ENCODE results near the gene MAP4K4. TPM values are rescaled to one million over a fixed set of nuclear protein-coding genes. Genes with fewer than 3 reads are reported as not detected.

Gene MAP4K4
- total RNA-seq, 4 donors from 2014 or later = 29.6 to 56.6 (median 38.2) TPM

DNA sequence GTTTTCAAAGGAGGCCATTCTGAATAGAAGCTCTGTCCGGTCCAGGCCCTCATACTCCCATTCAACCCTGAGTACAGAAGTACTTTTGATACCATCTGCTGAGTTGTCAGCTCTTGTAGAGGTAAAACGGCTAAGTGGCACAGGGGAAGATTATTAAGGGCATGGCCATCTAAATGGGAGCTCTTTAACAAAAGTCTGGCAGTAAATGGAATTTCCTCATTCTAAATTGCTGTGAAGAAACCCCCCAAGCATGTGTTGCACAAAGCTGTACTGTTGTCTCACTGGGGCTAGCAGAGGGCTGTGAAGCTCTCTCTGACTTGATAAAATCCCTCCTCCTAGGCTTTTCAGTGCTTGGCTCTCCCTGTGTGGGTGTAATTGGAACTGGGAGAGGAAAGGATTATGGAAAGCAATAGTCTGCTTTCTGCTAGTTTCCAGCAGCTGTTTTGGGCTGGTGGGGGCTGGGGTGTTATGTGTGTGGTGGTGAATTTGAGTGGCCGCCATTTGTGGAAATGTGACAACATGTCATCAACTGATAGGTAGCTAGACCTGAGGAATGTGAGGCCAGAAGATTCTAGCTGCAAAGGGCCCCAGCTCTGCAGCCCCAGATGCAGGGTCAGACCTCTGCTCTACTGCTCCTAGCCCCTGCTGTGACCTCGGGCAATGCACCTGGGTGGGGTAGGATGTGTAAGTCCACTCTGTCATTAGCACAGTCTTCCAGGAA is 65.1 kb downstream of the MAP4K4 start:
- Histone ChIP-seq H3K4me1 (peaks cover 54% of the 10 kb centered on the region), H3K4me3 (no peak overlapping the region), H3K36me3 (no peaks in the 10 kb centered on the region), H3K9me3 (no peaks in the 10 kb centered on the region), H3K27me3 (no peaks in the 10 kb centered on the region), H3K27ac (no peak overlapping the region)
- WGBS = 57% methylated on average over 4 of the region's 4 CpGs
- DNase-seq (ENCODE audit: low spot score in 2 of 2) = no peak
- TF ChIP-seq EP300 (IDR thresholded peaks at IDR 0.05) (no peak), POLR2AphosphoS5 (IDR thresholded peaks at IDR 0.05) (no peak), POLR2A (IDR thresholded peaks at IDR 0.05) (no peak)
- TF ChIP-seq, protein P1, sequence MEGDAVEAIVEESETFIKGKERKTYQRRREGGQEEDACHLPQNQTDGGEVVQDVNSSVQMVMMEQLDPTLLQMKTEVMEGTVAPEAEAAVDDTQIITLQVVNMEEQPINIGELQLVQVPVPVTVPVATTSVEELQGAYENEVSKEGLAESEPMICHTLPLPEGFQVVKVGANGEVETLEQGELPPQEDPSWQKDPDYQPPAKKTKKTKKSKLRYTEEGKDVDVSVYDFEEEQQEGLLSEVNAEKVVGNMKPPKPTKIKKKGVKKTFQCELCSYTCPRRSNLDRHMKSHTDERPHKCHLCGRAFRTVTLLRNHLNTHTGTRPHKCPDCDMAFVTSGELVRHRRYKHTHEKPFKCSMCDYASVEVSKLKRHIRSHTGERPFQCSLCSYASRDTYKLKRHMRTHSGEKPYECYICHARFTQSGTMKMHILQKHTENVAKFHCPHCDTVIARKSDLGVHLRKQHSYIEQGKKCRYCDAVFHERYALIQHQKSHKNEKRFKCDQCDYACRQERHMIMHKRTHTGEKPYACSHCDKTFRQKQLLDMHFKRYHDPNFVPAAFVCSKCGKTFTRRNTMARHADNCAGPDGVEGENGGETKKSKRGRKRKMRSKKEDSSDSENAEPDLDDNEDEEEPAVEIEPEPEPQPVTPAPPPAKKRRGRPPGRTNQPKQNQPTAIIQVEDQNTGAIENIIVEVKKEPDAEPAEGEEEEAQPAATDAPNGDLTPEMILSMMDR (IDR thresholded peaks at IDR 0.05) = no peak

GRCh38 chr2:101763496-101764333 is 66.2 kb downstream of the MAP4K4 start:
- no peaks in the 10 kb centered on the region for H3K9me3 ChIP-seq
- DNase-seq (ENCODE audit: low spot score in 2 of 2) = no peak
- 70% methylated on average over 5 of the region's 5 CpGs for WGBS
- peaks cover 60% of the 10 kb centered on the region for H3K4me1 ChIP-seq
- H3K36me3 ChIP-seq = no peaks in the 10 kb centered on the region
- no peaks in the 10 kb centered on the region for H3K27me3 ChIP-seq
- H3K4me3 ChIP-seq = no peak overlapping the region
- TF ChIP-seq, protein P1 (IDR thresholded peaks at IDR 0.05) = no peak
- TF ChIP-seq POLR2A (IDR thresholded peaks at IDR 0.05) (no peak), EP300 (IDR thresholded peaks at IDR 0.05) (no peak), POLR2AphosphoS5 (IDR thresholded peaks at IDR 0.05) (no peak)
- no peak overlapping the region for H3K27ac ChIP-seq

DNA sequence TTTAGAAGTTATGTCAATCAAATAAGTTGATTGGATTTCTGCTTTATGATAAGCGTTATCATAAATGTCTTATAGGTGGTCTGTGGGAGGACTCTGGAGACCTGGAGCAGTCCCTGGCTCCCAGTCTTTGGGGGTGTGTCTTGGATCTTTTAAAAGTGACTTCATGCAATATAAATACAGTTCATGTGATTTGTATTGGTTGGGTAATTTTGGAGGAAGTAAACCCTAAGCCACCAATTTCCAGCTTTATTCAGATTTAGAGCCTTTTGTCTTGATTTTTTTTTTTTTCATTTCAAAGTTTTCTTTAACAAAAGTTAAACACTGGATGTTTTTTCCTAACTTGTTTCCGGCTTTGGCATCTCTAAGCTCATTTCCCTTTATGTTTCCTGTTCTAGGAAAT is 68.8 kb downstream of the MAP4K4 start:
- no peak overlapping the region for H3K4me3 ChIP-seq
- 75% methylated on average over 2 of the region's 2 CpGs for WGBS
- peak overlapping the region; percentile 31 for H3K27ac ChIP-seq
- H3K36me3 ChIP-seq = no peaks in the 10 kb centered on the region
- peaks cover 65% of the 10 kb centered on the region for H3K4me1 ChIP-seq
- H3K9me3 ChIP-seq = no peaks in the 10 kb centered on the region
- no peak for DNase-seq (ENCODE audit: low spot score in 2 of 2)
- TF ChIP-seq, protein P1 (IDR thresholded peaks at IDR 0.05) = no peak
- TF ChIP-seq EP300 (IDR thresholded peaks at IDR 0.05) = no peak
- TF ChIP-seq POLR2AphosphoS5 (IDR thresholded peaks at IDR 0.05) = no peak
- TF ChIP-seq POLR2A (IDR thresholded peaks at IDR 0.05) = no peak
- no peaks in the 10 kb centered on the region for H3K27me3 ChIP-seq

- DNase-seq (ENCODE audit: low spot score in 2 of 2) = no peak
- TF ChIP-seq EP300 (IDR thresholded peaks at IDR 0.05) (no peak), POLR2AphosphoS5 (IDR thresholded peaks at IDR 0.05) (no peak), POLR2A (IDR thresholded peaks at IDR 0.05) (no peak)
- TF ChIP-seq, protein P1 (IDR thresholded peaks at IDR 0.05) = no peak
- peak overlapping the region; percentile 31 for H3K27ac ChIP-seq
- 72% methylated on average over 5 of the region's 5 CpGs for WGBS
- H3K9me3 ChIP-seq = no peaks in the 10 kb centered on the region
- H3K27me3 ChIP-seq = no peaks in the 10 kb centered on the region
- no peaks in the 10 kb centered on the region for H3K36me3 ChIP-seq
- peaks cover 70% of the 10 kb centered on the region for H3K4me1 ChIP-seq
- no peak overlapping the region for H3K4me3 ChIP-seq
These were observed 69.6 kb downstream of the MAP4K4 start for GRCh38 chr2:101766871-101767739.

All from suprapubic skin (tissue), 4 donors.